Activated CD8-positive, alpha-beta memory T cell treated with anti-CD3 and anti-CD28 coated beads for 4 hours (primary cell): Measurements from ENCODE around the gene VCP.

Experiments
- DNase-seq, 2 donors: peaks; one replicate each; pipeline ENCODE4 v3.0.0-alpha.2; 2020; ENCODE audit warnings: low read depth in 2 of 2

VCP gene

GRCh38 chr9:35014517-35014916 lies 57.9 kb downstream of the VCP start:
- DNase-seq: no peak

- DNase-seq: no peak
Observed at GRCh38 chr9:35010351-35010958, 62.0 kb downstream of the VCP start.
